ENCODE measurements around the gene CCP110.

GRCh38 chr16:19499481-19499880, 24.3 kb upstream of the CCP110 start:
- no peak for TF ChIP-seq EZH2phosphoT487 (IDR thresholded peaks at IDR 0.05; ENCODE audit: low read depth, severe bottlenecking, unreplicated experiment)
- TF ChIP-seq, protein P1, sequence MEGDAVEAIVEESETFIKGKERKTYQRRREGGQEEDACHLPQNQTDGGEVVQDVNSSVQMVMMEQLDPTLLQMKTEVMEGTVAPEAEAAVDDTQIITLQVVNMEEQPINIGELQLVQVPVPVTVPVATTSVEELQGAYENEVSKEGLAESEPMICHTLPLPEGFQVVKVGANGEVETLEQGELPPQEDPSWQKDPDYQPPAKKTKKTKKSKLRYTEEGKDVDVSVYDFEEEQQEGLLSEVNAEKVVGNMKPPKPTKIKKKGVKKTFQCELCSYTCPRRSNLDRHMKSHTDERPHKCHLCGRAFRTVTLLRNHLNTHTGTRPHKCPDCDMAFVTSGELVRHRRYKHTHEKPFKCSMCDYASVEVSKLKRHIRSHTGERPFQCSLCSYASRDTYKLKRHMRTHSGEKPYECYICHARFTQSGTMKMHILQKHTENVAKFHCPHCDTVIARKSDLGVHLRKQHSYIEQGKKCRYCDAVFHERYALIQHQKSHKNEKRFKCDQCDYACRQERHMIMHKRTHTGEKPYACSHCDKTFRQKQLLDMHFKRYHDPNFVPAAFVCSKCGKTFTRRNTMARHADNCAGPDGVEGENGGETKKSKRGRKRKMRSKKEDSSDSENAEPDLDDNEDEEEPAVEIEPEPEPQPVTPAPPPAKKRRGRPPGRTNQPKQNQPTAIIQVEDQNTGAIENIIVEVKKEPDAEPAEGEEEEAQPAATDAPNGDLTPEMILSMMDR (IDR thresholded peaks at IDR 0.05; ENCODE audit: poor library complexity), result no peak
